HEK293 (cell line): ENCODE measurements around the gene KDM2B.

Experiments used
- CTCF ChIA-PET: fragments of 350-600 bp; formaldehyde crosslinking; extraction: SDS; loops from one replicate; lab custom pipeline; 2021; ENCODE audit warnings: antibody characterized with exemption; lab: Yijun Ruan, JAX
- POLR2A ChIA-PET: fragments of 300-600 bp; formaldehyde crosslinking; extraction: SDS; loops from one replicate; lab custom pipeline; 2020; ENCODE audit warnings: antibody characterized with exemption, inconsistent platforms; lab: Yijun Ruan, JAX
- H3K27ac ChIP-seq: fragments of 200-500 bp; sonication (Bioruptor generic); 2 replicates; pipeline ENCODE4 v1.5.1; 2014; ENCODE audit warnings: low read depth, low read length, control low read depth, inconsistent platforms; ENCODE audit errors: extremely low read depth
- H3K36me3 ChIP-seq, 2 experiments: fragments of 200-500 bp in 1 of 2; sonication (Bioruptor generic) in 1 of 2; 1 replicate in 1 of 2; 2 replicates in 1 of 2; pipeline ENCODE4 v1.5.1; 2014 to 2017; ENCODE audit warnings: inconsistent platforms in 2 of 2, low read length in 2 of 2; ENCODE audit not compliant: control insufficient read depth in 2 of 2, insufficient read depth in 1 of 2
- H3K4me1 ChIP-seq: fragments of 200-500 bp; sonication (Bioruptor generic); 2 replicates; pipeline ENCODE4 v1.5.1; 2014; ENCODE audit warnings: mild to moderate bottlenecking, low read length, inconsistent platforms; ENCODE audit not compliant: control insufficient read depth, insufficient read depth
- H3K4me3 ChIP-seq: 2 replicates; pipeline ENCODE4 v1.5.1; 2011; ENCODE audit warnings: low read depth, mild to moderate bottlenecking, control low read depth, low read length, moderate library complexity
- H3K9me3 ChIP-seq: fragments of 200-500 bp; sonication (Bioruptor generic); 2 replicates; pipeline ENCODE4 v1.5.1; 2014; ENCODE audit warnings: low read depth, low read length, inconsistent platforms; ENCODE audit not compliant: control insufficient read depth, insufficient read depth
- FEZF1 ChIP-seq: fragments of 450-650 bp; formaldehyde crosslinking; IDR thresholded peaks from 2 replicates; pipeline ENCODE4 v1.5.1; 2016; ENCODE audit warnings: missing biosample characterization, missing genetic modification characterization
- KLF1 ChIP-seq: fragments of 450-650 bp; formaldehyde crosslinking; IDR thresholded peaks from 2 replicates; pipeline ENCODE4 v1.5.1; 2016; ENCODE audit warnings: missing biosample characterization, missing genetic modification characterization
- ZFP41 ChIP-seq: fragments of 450-650 bp; formaldehyde crosslinking; IDR thresholded peaks from 2 replicates; pipeline ENCODE4 v1.5.1; 2016; ENCODE audit warnings: missing biosample characterization, missing genetic modification characterization, borderline replicate concordance
- ZNF114 ChIP-seq: fragments of 450-650 bp; formaldehyde crosslinking; IDR thresholded peaks from 2 replicates; pipeline ENCODE4 v1.5.0; 2017; ENCODE audit warnings: missing biosample characterization, missing genetic modification characterization
- ZNF121 ChIP-seq: fragments of 450-650 bp; formaldehyde crosslinking; IDR thresholded peaks from 2 replicates; pipeline ENCODE4 v1.5.1; 2016; ENCODE audit warnings: missing biosample characterization, missing genetic modification characterization
- ZNF138 ChIP-seq: fragments of 450-650 bp; formaldehyde crosslinking; IDR thresholded peaks from 2 replicates; pipeline ENCODE4 v1.5.1; 2016; ENCODE audit warnings: missing biosample characterization, missing genetic modification characterization, borderline replicate concordance
- ZNF239 ChIP-seq: fragments of 450-650 bp; formaldehyde crosslinking; IDR thresholded peaks from 2 replicates; pipeline ENCODE4 v1.5.1; 2016; ENCODE audit warnings: missing biosample characterization, missing genetic modification characterization
- ZNF426 ChIP-seq: fragments of 450-650 bp; formaldehyde crosslinking; IDR thresholded peaks from 2 replicates; pipeline ENCODE4 v1.5.1; 2017; ENCODE audit warnings: missing biosample characterization, missing genetic modification characterization, mild to moderate bottlenecking, inconsistent platforms, moderate library complexity
- ZNF585B ChIP-seq: fragments of 450-650 bp; formaldehyde crosslinking; IDR thresholded peaks from 2 replicates; pipeline ENCODE4 v1.5.1; 2016; ENCODE audit warnings: missing biosample characterization, missing genetic modification characterization
- ZNF600 ChIP-seq: fragments of 450-650 bp; formaldehyde crosslinking; IDR thresholded peaks from 2 replicates; pipeline ENCODE4 v1.5.1; 2016; ENCODE audit warnings: missing biosample characterization, missing genetic modification characterization
- ZNF837 ChIP-seq: fragments of 450-650 bp; formaldehyde crosslinking; IDR thresholded peaks from 2 replicates; pipeline ENCODE4 v1.5.1; 2016; ENCODE audit warnings: missing biosample characterization, missing genetic modification characterization
- TF ChIP-seq, protein P1 (sequence below): fragments of 450-650 bp; formaldehyde crosslinking; IDR thresholded peaks from 2 replicates; pipeline ENCODE4 v1.5.1; 2016; ENCODE audit warnings: missing biosample characterization, missing genetic modification characterization
- TF ChIP-seq, protein P2 (sequence below): fragments of 450-650 bp; formaldehyde crosslinking; IDR thresholded peaks from 2 replicates; pipeline ENCODE4 v1.5.1; 2017; ENCODE audit warnings: missing biosample characterization, missing genetic modification characterization
- TF ChIP-seq, protein P3 (sequence below): fragments of 450-650 bp; formaldehyde crosslinking; IDR thresholded peaks from 2 replicates; pipeline ENCODE4 v1.5.1; 2016; ENCODE audit warnings: missing biosample characterization, missing genetic modification characterization
- TF ChIP-seq, protein P4 (sequence below): fragments of 450-650 bp; formaldehyde crosslinking; IDR thresholded peaks from 2 replicates; pipeline ENCODE4 v1.5.1; 2016; ENCODE audit warnings: missing biosample characterization, missing genetic modification characterization, low read depth
- TF ChIP-seq, protein P5 (sequence below): fragments of 450-650 bp; formaldehyde crosslinking; IDR thresholded peaks from 2 replicates; pipeline ENCODE4 v1.5.1; 2016; ENCODE audit warnings: missing biosample characterization, missing genetic modification characterization
- TF ChIP-seq, protein P6 (sequence below): fragments of 450-650 bp; formaldehyde crosslinking; IDR thresholded peaks from 2 replicates; pipeline ENCODE4 v1.5.1; 2016; ENCODE audit warnings: missing biosample characterization, missing genetic modification characterization

Gene KDM2B

DNA sequence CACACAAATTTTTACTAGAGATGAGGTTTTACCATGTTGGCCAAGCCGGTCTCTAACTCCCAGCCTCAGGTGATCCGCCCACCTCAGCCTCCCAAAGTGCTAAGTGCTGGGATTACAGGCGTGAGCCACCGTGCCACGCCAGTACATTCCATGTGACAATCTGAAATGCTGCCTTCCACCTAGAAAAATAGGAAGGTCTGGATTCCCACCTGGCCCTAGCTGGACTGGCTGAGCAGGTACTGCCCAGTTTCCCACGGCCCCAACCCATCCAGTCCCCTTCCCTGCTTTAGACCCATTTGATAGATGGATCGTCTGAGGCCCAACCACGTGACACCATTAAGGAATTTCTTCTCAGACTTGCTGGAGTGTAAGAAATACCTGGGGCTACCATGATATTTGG is 55.4 kb downstream of the KDM2B start:
- ChIA-PET CTCF (interaction anchor here (1.1 kb wide), 1 partner anchor 31 kb away, joined by 3 read pairs; no protein-coding TSS in a partner anchor), POLR2A (no interaction called here)
- Histone ChIP-seq H3K9me3 (no peaks in the 10 kb centered on the region), H3K36me3 (peaks cover 0 to 24% of the 10 kb centered on the region in 2 experiments; a peak in 2 of 3 replicates), H3K4me1 (no peaks in the 10 kb centered on the region), H3K27ac (no peak overlapping the region), H3K4me3 (no peak overlapping the region)
- TF ChIP-seq, protein P1, sequence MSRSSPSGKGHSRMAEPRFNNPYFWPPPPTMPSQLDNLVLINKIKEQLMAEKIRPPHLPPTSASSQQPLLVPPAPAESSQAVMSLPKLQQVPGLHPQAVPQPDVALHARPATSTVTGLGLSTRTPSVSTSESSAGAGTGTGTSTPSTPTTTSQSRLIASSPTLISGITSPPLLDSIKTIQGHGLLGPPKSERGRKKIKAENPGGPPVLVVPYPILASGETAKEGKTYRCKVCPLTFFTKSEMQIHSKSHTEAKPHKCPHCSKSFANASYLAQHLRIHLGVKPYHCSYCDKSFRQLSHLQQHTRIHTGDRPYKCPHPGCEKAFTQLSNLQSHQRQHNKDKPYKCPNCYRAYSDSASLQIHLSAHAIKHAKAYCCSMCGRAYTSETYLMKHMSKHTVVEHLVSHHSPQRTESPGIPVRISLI (tag by site-specific recombination): no peak
- no peak for TF ChIP-seq ZNF239
- no peak for TF ChIP-seq ZNF121 (tag by site-specific recombination)
- TF ChIP-seq ZNF114 (tag by site-specific recombination): no peak
- TF ChIP-seq ZNF600 (tag by site-specific recombination): no peak
- TF ChIP-seq, protein P2, sequence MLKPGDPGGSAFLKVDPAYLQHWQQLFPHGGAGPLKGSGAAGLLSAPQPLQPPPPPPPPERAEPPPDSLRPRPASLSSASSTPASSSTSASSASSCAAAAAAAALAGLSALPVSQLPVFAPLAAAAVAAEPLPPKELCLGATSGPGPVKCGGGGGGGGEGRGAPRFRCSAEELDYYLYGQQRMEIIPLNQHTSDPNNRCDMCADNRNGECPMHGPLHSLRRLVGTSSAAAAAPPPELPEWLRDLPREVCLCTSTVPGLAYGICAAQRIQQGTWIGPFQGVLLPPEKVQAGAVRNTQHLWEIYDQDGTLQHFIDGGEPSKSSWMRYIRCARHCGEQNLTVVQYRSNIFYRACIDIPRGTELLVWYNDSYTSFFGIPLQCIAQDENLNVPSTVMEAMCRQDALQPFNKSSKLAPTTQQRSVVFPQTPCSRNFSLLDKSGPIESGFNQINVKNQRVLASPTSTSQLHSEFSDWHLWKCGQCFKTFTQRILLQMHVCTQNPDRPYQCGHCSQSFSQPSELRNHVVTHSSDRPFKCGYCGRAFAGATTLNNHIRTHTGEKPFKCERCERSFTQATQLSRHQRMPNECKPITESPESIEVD (tag by site-specific recombination): no peak
- TF ChIP-seq ZNF837: no peak

DNA sequence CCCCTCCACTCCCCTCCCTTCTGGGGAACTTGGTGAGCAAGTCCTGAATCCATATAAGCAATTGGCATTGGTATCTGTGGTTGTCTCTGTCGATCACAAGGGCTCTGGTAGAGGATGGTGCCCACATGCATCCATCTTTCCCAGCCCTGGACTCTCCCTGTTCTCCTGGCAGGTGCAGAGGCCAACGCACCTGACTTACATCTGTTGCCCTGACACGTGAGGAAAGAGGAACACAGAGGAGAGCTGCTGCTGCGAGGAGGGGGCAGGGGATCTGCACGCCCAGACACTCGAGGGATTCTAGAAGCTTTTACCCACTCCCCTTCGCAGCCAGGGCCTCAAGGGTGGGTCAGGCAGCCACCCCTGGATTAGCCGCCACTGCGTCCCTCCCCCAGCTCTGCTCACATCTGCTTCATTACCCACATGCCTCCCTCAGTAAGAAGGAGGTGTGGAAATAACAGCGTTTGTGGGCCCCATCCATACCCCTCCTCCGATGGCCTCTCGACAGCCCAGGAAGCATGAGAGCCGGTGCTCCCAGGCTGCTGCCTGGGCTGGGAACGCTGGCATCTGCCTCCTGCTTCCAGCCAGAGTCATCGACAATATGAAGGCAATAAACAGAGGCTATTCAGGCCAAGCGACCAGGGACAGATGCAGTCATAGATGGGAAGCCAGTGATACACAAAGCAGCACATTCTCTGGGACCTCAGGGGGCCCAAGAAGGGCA is 56.5 kb downstream of the KDM2B start:
- TF ChIP-seq ZNF585B (tag by site-specific recombination) (no peak), ZFP41 (tag by site-specific recombination) (no peak), FEZF1 (tag by site-specific recombination) (no peak)
- TF ChIP-seq, protein P3, sequence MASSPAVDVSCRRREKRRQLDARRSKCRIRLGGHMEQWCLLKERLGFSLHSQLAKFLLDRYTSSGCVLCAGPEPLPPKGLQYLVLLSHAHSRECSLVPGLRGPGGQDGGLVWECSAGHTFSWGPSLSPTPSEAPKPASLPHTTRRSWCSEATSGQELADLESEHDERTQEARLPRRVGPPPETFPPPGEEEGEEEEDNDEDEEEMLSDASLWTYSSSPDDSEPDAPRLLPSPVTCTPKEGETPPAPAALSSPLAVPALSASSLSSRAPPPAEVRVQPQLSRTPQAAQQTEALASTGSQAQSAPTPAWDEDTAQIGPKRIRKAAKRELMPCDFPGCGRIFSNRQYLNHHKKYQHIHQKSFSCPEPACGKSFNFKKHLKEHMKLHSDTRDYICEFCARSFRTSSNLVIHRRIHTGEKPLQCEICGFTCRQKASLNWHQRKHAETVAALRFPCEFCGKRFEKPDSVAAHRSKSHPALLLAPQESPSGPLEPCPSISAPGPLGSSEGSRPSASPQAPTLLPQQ (tag by site-specific recombination): peak; percentile 45; the same call in 1 of the 2 replicates
- no peak overlapping the region for H3K27ac ChIP-seq
- no peaks in the 10 kb centered on the region for H3K4me1 ChIP-seq
- H3K4me3 ChIP-seq: no peak overlapping the region
- POLR2A ChIA-PET: no interaction called here
- CTCF ChIA-PET: no interaction called here
- H3K9me3 ChIP-seq: no peaks in the 10 kb centered on the region
- peaks cover 0 to 30% of the 10 kb centered on the region in 2 experiments; a peak in 2 of 3 replicates for H3K36me3 ChIP-seq

DNA sequence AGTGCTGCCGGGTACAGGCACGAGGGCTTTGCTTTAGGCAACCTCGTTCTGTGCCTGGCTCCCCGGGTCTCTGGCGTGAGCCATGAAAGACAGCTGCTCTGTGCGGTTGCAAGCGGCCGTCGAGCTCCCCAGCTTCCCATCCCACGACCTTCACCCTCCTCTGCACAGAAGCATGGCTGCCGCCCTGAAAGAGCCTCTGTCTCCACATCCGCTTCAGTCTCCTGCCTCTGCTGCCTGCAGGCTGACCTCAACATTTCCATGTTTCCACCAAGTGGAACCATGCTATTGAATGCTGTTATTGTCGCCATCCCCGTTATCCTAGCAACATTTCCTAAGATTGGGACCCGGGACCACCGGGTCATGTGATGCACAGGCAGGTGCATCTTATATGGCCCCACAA is 57.1 kb downstream of the KDM2B start:
- H3K36me3 ChIP-seq: peaks cover 0 to 32% of the 10 kb centered on the region in 2 experiments; a peak in 2 of 3 replicates
- H3K9me3 ChIP-seq: no peaks in the 10 kb centered on the region
- H3K27ac ChIP-seq: no peak overlapping the region
- ChIA-PET POLR2A (no interaction called here), CTCF (no interaction called here)
- no peaks in the 10 kb centered on the region for H3K4me1 ChIP-seq
- no peak overlapping the region for H3K4me3 ChIP-seq
- TF ChIP-seq ZNF138 (tag by site-specific recombination) (no peak), ZNF239 (no peak), ZNF426 (tag by site-specific recombination) (no peak), KLF1 (tag by site-specific recombination) (no peak)
- TF ChIP-seq, protein P4, sequence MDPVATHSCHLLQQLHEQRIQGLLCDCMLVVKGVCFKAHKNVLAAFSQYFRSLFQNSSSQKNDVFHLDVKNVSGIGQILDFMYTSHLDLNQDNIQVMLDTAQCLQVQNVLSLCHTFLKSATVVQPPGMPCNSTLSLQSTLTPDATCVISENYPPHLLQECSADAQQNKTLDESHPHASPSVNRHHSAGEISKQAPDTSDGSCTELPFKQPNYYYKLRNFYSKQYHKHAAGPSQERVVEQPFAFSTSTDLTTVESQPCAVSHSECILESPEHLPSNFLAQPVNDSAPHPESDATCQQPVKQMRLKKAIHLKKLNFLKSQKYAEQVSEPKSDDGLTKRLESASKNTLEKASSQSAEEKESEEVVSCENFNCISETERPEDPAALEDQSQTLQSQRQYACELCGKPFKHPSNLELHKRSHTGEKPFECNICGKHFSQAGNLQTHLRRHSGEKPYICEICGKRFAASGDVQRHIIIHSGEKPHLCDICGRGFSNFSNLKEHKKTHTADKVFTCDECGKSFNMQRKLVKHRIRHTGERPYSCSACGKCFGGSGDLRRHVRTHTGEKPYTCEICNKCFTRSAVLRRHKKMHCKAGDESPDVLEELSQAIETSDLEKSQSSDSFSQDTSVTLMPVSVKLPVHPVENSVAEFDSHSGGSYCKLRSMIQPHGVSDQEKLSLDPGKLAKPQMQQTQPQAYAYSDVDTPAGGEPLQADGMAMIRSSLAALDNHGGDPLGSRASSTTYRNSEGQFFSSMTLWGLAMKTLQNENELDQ (tag by site-specific recombination): no peak
- TF ChIP-seq, protein P5, sequence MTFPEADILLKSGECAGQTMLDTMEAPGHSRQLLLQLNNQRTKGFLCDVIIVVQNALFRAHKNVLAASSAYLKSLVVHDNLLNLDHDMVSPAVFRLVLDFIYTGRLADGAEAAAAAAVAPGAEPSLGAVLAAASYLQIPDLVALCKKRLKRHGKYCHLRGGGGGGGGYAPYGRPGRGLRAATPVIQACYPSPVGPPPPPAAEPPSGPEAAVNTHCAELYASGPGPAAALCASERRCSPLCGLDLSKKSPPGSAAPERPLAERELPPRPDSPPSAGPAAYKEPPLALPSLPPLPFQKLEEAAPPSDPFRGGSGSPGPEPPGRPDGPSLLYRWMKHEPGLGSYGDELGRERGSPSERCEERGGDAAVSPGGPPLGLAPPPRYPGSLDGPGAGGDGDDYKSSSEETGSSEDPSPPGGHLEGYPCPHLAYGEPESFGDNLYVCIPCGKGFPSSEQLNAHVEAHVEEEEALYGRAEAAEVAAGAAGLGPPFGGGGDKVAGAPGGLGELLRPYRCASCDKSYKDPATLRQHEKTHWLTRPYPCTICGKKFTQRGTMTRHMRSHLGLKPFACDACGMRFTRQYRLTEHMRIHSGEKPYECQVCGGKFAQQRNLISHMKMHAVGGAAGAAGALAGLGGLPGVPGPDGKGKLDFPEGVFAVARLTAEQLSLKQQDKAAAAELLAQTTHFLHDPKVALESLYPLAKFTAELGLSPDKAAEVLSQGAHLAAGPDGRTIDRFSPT (tag by site-specific recombination): no peak
- TF ChIP-seq, protein P6, sequence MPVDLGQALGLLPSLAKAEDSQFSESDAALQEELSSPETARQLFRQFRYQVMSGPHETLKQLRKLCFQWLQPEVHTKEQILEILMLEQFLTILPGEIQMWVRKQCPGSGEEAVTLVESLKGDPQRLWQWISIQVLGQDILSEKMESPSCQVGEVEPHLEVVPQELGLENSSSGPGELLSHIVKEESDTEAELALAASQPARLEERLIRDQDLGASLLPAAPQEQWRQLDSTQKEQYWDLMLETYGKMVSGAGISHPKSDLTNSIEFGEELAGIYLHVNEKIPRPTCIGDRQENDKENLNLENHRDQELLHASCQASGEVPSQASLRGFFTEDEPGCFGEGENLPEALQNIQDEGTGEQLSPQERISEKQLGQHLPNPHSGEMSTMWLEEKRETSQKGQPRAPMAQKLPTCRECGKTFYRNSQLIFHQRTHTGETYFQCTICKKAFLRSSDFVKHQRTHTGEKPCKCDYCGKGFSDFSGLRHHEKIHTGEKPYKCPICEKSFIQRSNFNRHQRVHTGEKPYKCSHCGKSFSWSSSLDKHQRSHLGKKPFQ (tag by site-specific recombination): no peak
- TF ChIP-seq, protein P2 (tag by site-specific recombination): no peak
